ENCODE results near the gene BAG3.
"Not testable (repeated sequence)": the region's sequence is repeated elsewhere in the genome, so short reads cannot be mapped to it uniquely, and the experiment has no call there.

BAG3 gene

GRCh38 chr10:119694608-119695007 is 43.4 kb downstream of the BAG3 start:
- DNase-seq, result no peak

- no peak for DNase-seq
Measured at GRCh38 chr10:119700321-119700954, 49.3 kb downstream of the BAG3 start.

GRCh38 chr10:119701861-119702260 is 50.7 kb downstream of the BAG3 start:
- no peak for DNase-seq

GRCh38 chr10:119702583-119702982 is 51.4 kb downstream of the BAG3 start:
- DNase-seq, result no peak

GRCh38 chr10:119703903-119704508 is 52.8 kb downstream of the BAG3 start:
- DNase-seq, result no peak

GRCh38 chr10:119705434-119705831 is 54.3 kb downstream of the BAG3 start:
- no peak for DNase-seq

GRCh38 chr10:119706521-119707278 is 55.5 kb downstream of the BAG3 start:
- no peak for DNase-seq

GRCh38 chr10:119707331-119707730 is 56.2 kb downstream of the BAG3 start:
- not testable (repeated sequence) for DNase-seq

GRCh38 chr10:119710935-119711334 is 59.8 kb downstream of the BAG3 start:
- DNase-seq, result not testable (repeated sequence)

GRCh38 chr10:119713744-119714483 is 62.7 kb downstream of the BAG3 start:
- no peak for DNase-seq

- no peak for DNase-seq
Measured at GRCh38 chr10:119714484-119714816, 63.3 kb downstream of the BAG3 start.

GRCh38 chr10:119715628-119716505 is 64.7 kb downstream of the BAG3 start:
- no peak for DNase-seq

- no peak for DNase-seq
Measured at GRCh38 chr10:119723161-119723560, 72.0 kb downstream of the BAG3 start.

GRCh38 chr10:119723624-119724023 is 72.4 kb downstream of the BAG3 start:
- no peak for DNase-seq

- no peak for DNase-seq
Measured at GRCh38 chr10:119724593-119725516, 73.7 kb downstream of the BAG3 start.

GRCh38 chr10:119725517-119725827 is 74.3 kb downstream of the BAG3 start:
- no peak for DNase-seq

GRCh38 chr10:119725828-119726675 is 74.9 kb downstream of the BAG3 start, which contains the start of gene INPP5F:
INPP5F (plus strand) TSS chr10:119726050; CDS start chr10:119726263, 213 bp downstream.
- peak; percentile 96 for DNase-seq

- DNase-seq, result no peak
Measured at GRCh38 chr10:119726676-119727261, 75.6 kb downstream of the BAG3 start.

Measured in NCI-H345 (cell line).